Smooth muscle cell (in vitro differentiated cells): ENCODE measurements around the gene ANKRD63. TPM values are rescaled to one million over a fixed set of nuclear protein-coding genes. Genes with fewer than 3 reads are reported as not detected.

Experiments
- DNase-seq: peaks from one replicate; lab custom pipeline; 2025; ENCODE audit not compliant: unreplicated experiment; lab: John Stamatoyannopoulos, UW
- H2AFZ ChIP-seq: fragments of 200-600 bp; sonication (generic); 2 replicates; pipeline ENCODE4 v1.6.0; 2016; ENCODE audit warnings: antibody characterized with exemption, low read depth, mild to moderate bottlenecking
- H3F3A ChIP-seq: fragments of 200-600 bp; sonication (generic); 2 replicates; pipeline ENCODE4 v1.6.0; 2017; ENCODE audit warnings: antibody characterized with exemption, low read depth
- H3K27ac ChIP-seq: fragments of 200-600 bp; sonication (generic); 2 replicates; pipeline ENCODE4 v1.5.1; 2016; ENCODE audit warnings: low read depth, mild to moderate bottlenecking
- H3K27me3 ChIP-seq: fragments of 200-600 bp; sonication (generic); 2 replicates; pipeline ENCODE4 v1.6.1; 2016; ENCODE audit warnings: low read depth, mild to moderate bottlenecking
- H3K36me3 ChIP-seq: fragments of 200-600 bp; sonication (generic); 2 replicates; pipeline ENCODE4 v1.5.1; 2016; ENCODE audit warnings: low read depth
- H3K4me1 ChIP-seq: fragments of 200-600 bp; sonication (generic); 2 replicates; pipeline ENCODE4 v1.5.1; 2016; ENCODE audit warnings: low read depth
- H3K4me2 ChIP-seq: fragments of 200-600 bp; sonication (generic); 2 replicates; pipeline ENCODE4 v1.6.0; 2016; ENCODE audit warnings: mild to moderate bottlenecking
- H3K4me3 ChIP-seq: fragments of 200-600 bp; sonication (generic); 2 replicates; pipeline ENCODE4 v1.5.1; 2016; ENCODE audit warnings: mild to moderate bottlenecking
- H3K79me2 ChIP-seq: fragments of 200-600 bp; sonication (generic); 2 replicates; pipeline ENCODE4 v1.6.0; 2016; ENCODE audit warnings: low read depth, mild to moderate bottlenecking
- H3K9ac ChIP-seq: fragments of 200-600 bp; sonication (generic); 2 replicates; pipeline ENCODE4 v1.6.0; 2016; ENCODE audit warnings: low read depth
- H3K9me3 ChIP-seq: fragments of 200-600 bp; sonication (generic); replicated peaks from 2 replicates; pipeline ENCODE4 v1.5.1; 2016; ENCODE audit warnings: low read depth
- H4K20me1 ChIP-seq: fragments of 200-600 bp; sonication (generic); 2 replicates; pipeline ENCODE4 v1.6.0; 2016; ENCODE audit warnings: low read depth
- CTCF ChIP-seq: fragments of 200-600 bp; sonication (generic); IDR thresholded peaks from 2 replicates; pipeline ENCODE4 v1.5.1; 2017; ENCODE audit warnings: borderline replicate concordance, mild to moderate bottlenecking, antibody characterized with exemption; ENCODE audit not compliant: insufficient read depth, poor library complexity, severe bottlenecking
- WGBS: methylation state at CpG from one replicate; pipeline ENCODE4 v1.1.7; 2016; ENCODE audit warnings: low lambda C conversion rate; 5-methylcytosine and 5-hydroxymethylcytosine counted together
- polyA plus RNA-seq: library from polyadenylated mRNA; unstranded; fragments of >200 nt; fragmentation: Nextera tagmentation; extraction: Ambion mirVana; gene quantifications from 2 replicates; pipeline ENCODE4 v1.2.1, GENCODE V29; 2016
- total RNA-seq: library from RNA; depleted of rRNA; stranded (reverse); fragments of >200 nt; gene quantifications from 2 replicates; pipeline ENCODE4 v1.2.3, GENCODE V29; 2014

ANKRD63 gene
- not detected in 2 replicates for total RNA-seq
- polyA plus RNA-seq = 0.15 TPM in 1 of 2 replicates, not detected in the other

- TF ChIP-seq CTCF = no peak
- Histone ChIP-seq H3K4me3 (peak within 1 kb of the TSS; percentile 44), H3K27me3 (peaks cover 62% of the 10 kb centered on the region)
Observed at GRCh38 chr15:40282869-40283614, at the start of gene ANKRD63. ANKRD63 (minus strand) TSS chr15:40283064; CDS start chr15:40282586, 478 bp downstream.

GRCh38 chr15:40332113-40332781, 49.4 kb upstream of the ANKRD63 start:
- peaks cover 36% of the 10 kb centered on the region for H3K4me1 ChIP-seq
- H3F3A ChIP-seq = peaks cover 25% of the 10 kb centered on the region
- DNase-seq = no peak
- H4K20me1 ChIP-seq = no peaks in the 10 kb centered on the region
- no peaks in the 10 kb centered on the region for H3K79me2 ChIP-seq
- H3K4me2 ChIP-seq = no peak overlapping the region
- no peaks in the 10 kb centered on the region for H3K27me3 ChIP-seq
- WGBS = 86% methylated on average over 8 of the region's 8 CpGs
- H3K27ac ChIP-seq = no peak overlapping the region
- H3K4me3 ChIP-seq = no peak overlapping the region
- no peak overlapping the region for H3K9ac ChIP-seq
- H3K36me3 ChIP-seq = no peaks in the 10 kb centered on the region
- H2AFZ ChIP-seq = no peak overlapping the region
- TF ChIP-seq CTCF = no peak
- H3K9me3 ChIP-seq = no peaks in the 10 kb centered on the region

More at GRCh38 chr15:40282869-40283614, at the start of gene ANKRD63:
- H3K79me2 ChIP-seq = no peaks in the 10 kb centered on the region
- H3K4me1 ChIP-seq = peaks cover 30% of the 10 kb centered on the region
- no peak within 1 kb of the TSS for H3K9ac ChIP-seq
- no peak within 1 kb of the TSS for H3K27ac ChIP-seq
- no peaks in the 10 kb centered on the region for H3K9me3 ChIP-seq
- DNase-seq = no peak
- H3K36me3 ChIP-seq = no peaks in the 10 kb centered on the region
- H4K20me1 ChIP-seq = no peaks in the 10 kb centered on the region
- no peak within 1 kb of the TSS for H2AFZ ChIP-seq
- peak within 1 kb of the TSS; percentile 83 for H3K4me2 ChIP-seq
- WGBS = 4% methylated on average over 49 of the region's 76 CpGs
- H3F3A ChIP-seq = peaks cover 23% of the 10 kb centered on the region

- Histone ChIP-seq H3K36me3 (no peaks in the 10 kb centered on the region), H3K27me3 (no peaks in the 10 kb centered on the region), H3K9me3 (no peaks in the 10 kb centered on the region), H3K9ac (no peak overlapping the region), H3F3A (peaks cover 25% of the 10 kb centered on the region), H3K27ac (no peak overlapping the region), H3K4me3 (no peak overlapping the region), H2AFZ (no peak overlapping the region), H3K4me1 (peaks cover 42% of the 10 kb centered on the region), H4K20me1 (no peaks in the 10 kb centered on the region), H3K4me2 (no peak overlapping the region), H3K79me2 (peaks cover 2% of the 10 kb centered on the region)
- DNase-seq = no peak
- 90% methylated on average over 7 of the region's 7 CpGs for WGBS
- TF ChIP-seq CTCF = no peak
Observed at GRCh38 chr15:40331637-40332036, 48.8 kb upstream of the ANKRD63 start.
